Erythroblast (primary cell): ENCODE results near the gene FUT1.

Experiments
- GATA1 ChIP-seq: IDR thresholded peaks from 2 replicates; pipeline ENCODE4 v1.6.1; 2011; ENCODE audit warnings: low read depth, mild to moderate bottlenecking, control low read depth, low read length, moderate library complexity
- POLR2A ChIP-seq: IDR thresholded peaks from 2 replicates; pipeline ENCODE4 v1.6.1; 2011; ENCODE audit warnings: mild to moderate bottlenecking, low read length

DNA sequence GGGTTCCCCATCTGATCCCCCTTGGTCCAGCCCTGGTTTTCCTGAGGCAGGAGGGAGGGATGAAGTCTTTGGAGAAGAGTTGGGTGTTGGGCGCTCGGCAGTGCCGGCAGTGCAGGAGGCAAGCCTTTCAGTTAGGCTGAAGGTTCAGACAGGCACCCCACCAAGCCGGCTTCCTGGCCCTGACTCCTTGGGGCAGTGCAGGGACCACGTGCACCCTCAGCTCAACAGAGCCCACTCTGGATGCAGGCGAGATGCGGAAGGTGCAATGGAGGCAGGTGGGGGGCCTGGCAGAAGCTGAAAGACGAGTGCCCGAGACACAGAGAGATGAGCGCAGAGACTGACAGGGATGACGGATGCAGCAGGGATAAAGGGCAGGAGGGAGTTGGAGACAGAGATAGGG lies 44.0 kb downstream of the FUT1 start:
- TF ChIP-seq POLR2A = no peak
- no peak for TF ChIP-seq GATA1
